Measurements from ENCODE around the gene ELOVL5.

Gene ELOVL5

DNA sequence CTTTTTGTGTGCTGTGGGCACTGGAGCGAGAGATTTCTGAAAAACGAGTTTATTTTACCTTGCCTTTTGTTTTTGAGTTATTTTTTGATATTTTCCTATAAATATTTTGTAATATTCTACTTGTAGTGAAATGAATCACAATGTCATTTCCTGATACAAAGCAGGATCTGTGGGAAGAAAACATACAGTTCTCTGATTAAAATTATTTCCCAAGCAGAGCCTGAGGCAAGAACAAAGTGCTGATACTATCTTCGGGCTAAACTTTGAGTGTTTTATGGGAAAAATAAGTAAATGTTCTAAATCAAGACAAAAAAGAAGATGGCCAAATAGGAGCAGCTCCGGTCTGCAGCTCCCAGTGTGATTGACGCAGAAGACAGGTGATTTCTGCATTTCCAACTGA lies 33.7 kb upstream of the ELOVL5 start:
- Histone ChIP-seq H2AFZ (ENCODE audit: low read length) (no peak overlapping the region), H3K9me2 (ENCODE audit: low read depth, low read length) (no peaks in the 10 kb centered on the region), H3K27ac (ENCODE audit: low read depth, low read length, poor library complexity, severe bottlenecking) (no peak overlapping the region), H3F3A (ENCODE audit: insufficient read depth, low read length) (no peaks in the 10 kb centered on the region), H3K4me3 (ENCODE audit: low read depth, low read length, poor library complexity, severe bottlenecking) (no peak overlapping the region), H3K27me3 (ENCODE audit: insufficient read depth, low read length) (no peaks in the 10 kb centered on the region), H3K9me3 (ENCODE audit: low read length) (no peaks in the 10 kb centered on the region), H3K4me2 (ENCODE audit: low read length) (no peak overlapping the region), H3K9ac (ENCODE audit: low read length) (no peak overlapping the region), H3K79me2 (ENCODE audit: insufficient read depth, low read length) (no peaks in the 10 kb centered on the region), H4K20me1 (ENCODE audit: insufficient read depth, low read length) (no peaks in the 10 kb centered on the region), H3K4me1 (ENCODE audit: insufficient read depth, low read length, severe bottlenecking) (no peaks in the 10 kb centered on the region), H3K36me3 (ENCODE audit: insufficient read depth, low read length) (no peaks in the 10 kb centered on the region; the same call in 1 of the 2 replicates)
- TF ChIP-seq, protein P1, sequence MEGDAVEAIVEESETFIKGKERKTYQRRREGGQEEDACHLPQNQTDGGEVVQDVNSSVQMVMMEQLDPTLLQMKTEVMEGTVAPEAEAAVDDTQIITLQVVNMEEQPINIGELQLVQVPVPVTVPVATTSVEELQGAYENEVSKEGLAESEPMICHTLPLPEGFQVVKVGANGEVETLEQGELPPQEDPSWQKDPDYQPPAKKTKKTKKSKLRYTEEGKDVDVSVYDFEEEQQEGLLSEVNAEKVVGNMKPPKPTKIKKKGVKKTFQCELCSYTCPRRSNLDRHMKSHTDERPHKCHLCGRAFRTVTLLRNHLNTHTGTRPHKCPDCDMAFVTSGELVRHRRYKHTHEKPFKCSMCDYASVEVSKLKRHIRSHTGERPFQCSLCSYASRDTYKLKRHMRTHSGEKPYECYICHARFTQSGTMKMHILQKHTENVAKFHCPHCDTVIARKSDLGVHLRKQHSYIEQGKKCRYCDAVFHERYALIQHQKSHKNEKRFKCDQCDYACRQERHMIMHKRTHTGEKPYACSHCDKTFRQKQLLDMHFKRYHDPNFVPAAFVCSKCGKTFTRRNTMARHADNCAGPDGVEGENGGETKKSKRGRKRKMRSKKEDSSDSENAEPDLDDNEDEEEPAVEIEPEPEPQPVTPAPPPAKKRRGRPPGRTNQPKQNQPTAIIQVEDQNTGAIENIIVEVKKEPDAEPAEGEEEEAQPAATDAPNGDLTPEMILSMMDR (IDR thresholded peaks at IDR 0.05; ENCODE audit: low read length), result no peak
- no peak for TF ChIP-seq EZH2 (IDR thresholded peaks at IDR 0.05; ENCODE audit: borderline replicate concordance, low read length)

DNA sequence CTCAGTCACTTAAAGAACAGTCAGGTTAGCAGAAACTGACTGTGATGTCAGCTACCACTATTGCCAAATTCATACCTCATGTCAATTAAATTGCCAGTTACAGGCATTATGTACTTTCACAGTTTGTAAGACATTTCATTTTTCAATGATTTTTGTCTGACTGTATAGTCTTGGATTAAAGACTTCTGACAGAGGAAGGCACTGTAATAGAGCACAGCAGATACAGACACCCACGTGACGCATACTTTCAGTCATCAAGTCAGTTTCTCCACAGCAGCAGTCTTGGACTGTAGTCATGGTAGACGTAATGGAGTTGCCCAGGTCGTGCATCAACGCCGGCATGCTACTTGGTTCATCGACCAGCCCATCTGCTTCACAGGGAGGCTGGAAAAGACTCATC lies 29.5 kb upstream of the ELOVL5 start:
- TF ChIP-seq EZH2 (IDR thresholded peaks at IDR 0.05; ENCODE audit: borderline replicate concordance, low read length), result no peak
- no peaks in the 10 kb centered on the region for H3F3A ChIP-seq (ENCODE audit: insufficient read depth, low read length)
- no peaks in the 10 kb centered on the region for H3K4me1 ChIP-seq (ENCODE audit: insufficient read depth, low read length, severe bottlenecking)

DNA sequence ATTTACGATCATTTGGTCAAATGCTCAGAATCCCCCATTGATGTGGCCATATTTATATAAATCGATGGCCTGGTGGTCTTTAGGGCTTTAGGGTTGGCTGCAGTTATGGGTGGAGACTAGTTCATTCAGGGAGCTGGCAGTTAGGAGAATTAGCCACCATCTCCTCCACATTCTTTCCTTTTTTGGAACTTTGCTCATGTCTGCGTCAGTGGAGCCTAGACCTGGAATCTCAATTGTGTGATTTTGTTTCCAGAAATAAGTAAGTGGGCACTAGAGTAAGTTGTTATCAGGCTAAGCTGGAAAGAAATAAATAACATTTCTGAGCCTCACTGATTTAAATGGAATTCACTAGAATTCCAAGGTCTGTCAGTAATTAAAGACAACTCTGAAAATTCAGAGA lies 29.0 kb upstream of the ELOVL5 start:
- Histone ChIP-seq H3K4me2 (ENCODE audit: low read length) (no peak overlapping the region), H4K20me1 (ENCODE audit: insufficient read depth, low read length) (no peaks in the 10 kb centered on the region), H3K9me3 (ENCODE audit: low read length) (no peaks in the 10 kb centered on the region), H3K27me3 (ENCODE audit: insufficient read depth, low read length) (no peaks in the 10 kb centered on the region), H3K36me3 (ENCODE audit: insufficient read depth, low read length) (no peaks in the 10 kb centered on the region; the same call in 1 of the 2 replicates), H3K79me2 (ENCODE audit: insufficient read depth, low read length) (no peaks in the 10 kb centered on the region), H3K27ac (ENCODE audit: low read depth, low read length, poor library complexity, severe bottlenecking) (no peak overlapping the region), H3K4me3 (ENCODE audit: low read depth, low read length, poor library complexity, severe bottlenecking) (no peak overlapping the region), H3K4me1 (ENCODE audit: insufficient read depth, low read length, severe bottlenecking) (no peaks in the 10 kb centered on the region), H3F3A (ENCODE audit: insufficient read depth, low read length) (no peaks in the 10 kb centered on the region), H2AFZ (ENCODE audit: low read length) (no peak overlapping the region), H3K9me2 (ENCODE audit: low read depth, low read length) (no peaks in the 10 kb centered on the region), H3K9ac (ENCODE audit: low read length) (no peak overlapping the region)
- no peak for TF ChIP-seq EZH2 (IDR thresholded peaks at IDR 0.05; ENCODE audit: borderline replicate concordance, low read length)
- TF ChIP-seq, protein P1 (IDR thresholded peaks at IDR 0.05; ENCODE audit: low read length), result no peak

More for the DNA sequence above, 29.5 kb upstream of the ELOVL5 start:
- H3K27me3 ChIP-seq (ENCODE audit: insufficient read depth, low read length), result no peaks in the 10 kb centered on the region
- no peak overlapping the region for H2AFZ ChIP-seq (ENCODE audit: low read length)
- no peaks in the 10 kb centered on the region for H3K79me2 ChIP-seq (ENCODE audit: insufficient read depth, low read length)
- no peaks in the 10 kb centered on the region for H3K9me2 ChIP-seq (ENCODE audit: low read depth, low read length)
- no peak overlapping the region for H3K9ac ChIP-seq (ENCODE audit: low read length)
- H3K36me3 ChIP-seq (ENCODE audit: insufficient read depth, low read length), result no peaks in the 10 kb centered on the region; the same call in 1 of the 2 replicates
- no peak overlapping the region for H3K4me2 ChIP-seq (ENCODE audit: low read length)
- H4K20me1 ChIP-seq (ENCODE audit: insufficient read depth, low read length), result no peaks in the 10 kb centered on the region
- no peaks in the 10 kb centered on the region for H3K9me3 ChIP-seq (ENCODE audit: low read length)
- no peak overlapping the region for H3K27ac ChIP-seq (ENCODE audit: low read depth, low read length, poor library complexity, severe bottlenecking)
- no peak overlapping the region for H3K4me3 ChIP-seq (ENCODE audit: low read depth, low read length, poor library complexity, severe bottlenecking)

DNA sequence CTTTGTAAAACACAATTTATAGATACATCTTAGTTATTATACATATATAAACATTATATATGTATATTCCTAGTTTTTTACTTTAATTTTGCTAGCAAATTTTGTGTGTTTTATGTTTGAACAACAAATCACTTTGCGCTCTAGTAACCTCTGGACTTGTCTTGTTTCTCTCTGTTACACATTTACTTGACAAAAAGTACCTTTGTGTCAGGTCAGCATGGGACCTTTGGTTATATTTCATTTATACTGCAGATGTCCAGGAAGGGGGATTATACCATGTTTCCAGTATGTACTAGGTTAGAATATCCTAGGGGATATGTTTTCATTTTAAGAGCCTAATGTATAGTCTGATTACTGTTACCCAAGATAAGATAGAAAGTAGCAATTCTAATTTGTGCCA lies 28.5 kb upstream of the ELOVL5 start:
- no peak overlapping the region for H3K4me3 ChIP-seq (ENCODE audit: low read depth, low read length, poor library complexity, severe bottlenecking)
- H4K20me1 ChIP-seq (ENCODE audit: insufficient read depth, low read length), result no peaks in the 10 kb centered on the region
- H3K9me3 ChIP-seq (ENCODE audit: low read length), result no peaks in the 10 kb centered on the region
- H3K4me2 ChIP-seq (ENCODE audit: low read length), result no peak overlapping the region
- H3K9me2 ChIP-seq (ENCODE audit: low read depth, low read length), result no peaks in the 10 kb centered on the region
- no peaks in the 10 kb centered on the region for H3K27me3 ChIP-seq (ENCODE audit: insufficient read depth, low read length)
- no peak overlapping the region for H2AFZ ChIP-seq (ENCODE audit: low read length)
- H3F3A ChIP-seq (ENCODE audit: insufficient read depth, low read length), result no peaks in the 10 kb centered on the region
- H3K9ac ChIP-seq (ENCODE audit: low read length), result no peak overlapping the region
- no peaks in the 10 kb centered on the region for H3K79me2 ChIP-seq (ENCODE audit: insufficient read depth, low read length)
- no peak overlapping the region for H3K27ac ChIP-seq (ENCODE audit: low read depth, low read length, poor library complexity, severe bottlenecking)
- no peaks in the 10 kb centered on the region; the same call in 1 of the 2 replicates for H3K36me3 ChIP-seq (ENCODE audit: insufficient read depth, low read length)
- no peak for TF ChIP-seq EZH2 (IDR thresholded peaks at IDR 0.05; ENCODE audit: borderline replicate concordance, low read length)
- TF ChIP-seq, protein P1 (IDR thresholded peaks at IDR 0.05; ENCODE audit: low read length), result no peak
- no peaks in the 10 kb centered on the region for H3K4me1 ChIP-seq (ENCODE audit: insufficient read depth, low read length, severe bottlenecking)

Measured in OCI-LY1 (cell line).